ENCODE results near the gene AQP6.
"Not testable (repeated sequence)": the region's sequence is repeated elsewhere in the genome, so short reads cannot be mapped to it uniquely, and the experiment has no call there.

AQP6 gene

GRCh38 chr12:49976557-49976956 is 3.8 kb downstream of the AQP6 start:
- H3K36me3 ChIP-seq (replicated peaks), result no peaks in the 10 kb centered on the region
- no peaks in the 10 kb centered on the region for H3K9me3 ChIP-seq
- in situ Hi-C loops (cut with MboI; ENCODE audit: low sequenced_read_pairs), result no loop called here
- H3K4me1 ChIP-seq, result no peaks in the 10 kb centered on the region
- no peaks in the 10 kb centered on the region for H3K27me3 ChIP-seq (ENCODE audit: low read depth)
- no peak overlapping the region for H3K4me3 ChIP-seq
- no peak for DNase-seq (ENCODE audit: low spot score in 2 of 2)

GRCh38 chr12:49978125-49978524 is 5.4 kb downstream of the AQP6 start:
- Histone ChIP-seq H3K4me1 (no peaks in the 10 kb centered on the region), H3K36me3 (replicated peaks) (no peaks in the 10 kb centered on the region), H3K9me3 (no peaks in the 10 kb centered on the region), H3K4me3 (no peak overlapping the region), H3K27me3 (ENCODE audit: low read depth) (no peaks in the 10 kb centered on the region)
- in situ Hi-C loops (cut with MboI; ENCODE audit: low sequenced_read_pairs), result no loop called here
- DNase-seq (ENCODE audit: low spot score in 2 of 2), result no peak

GRCh38 chr12:49979016-49979586 is 6.4 kb downstream of the AQP6 start:
- no peaks in the 10 kb centered on the region for H3K4me1 ChIP-seq
- in situ Hi-C loops (cut with MboI; ENCODE audit: low sequenced_read_pairs), result no loop called here
- no peaks in the 10 kb centered on the region for H3K27me3 ChIP-seq (ENCODE audit: low read depth)
- H3K4me3 ChIP-seq, result no peak overlapping the region
- H3K9me3 ChIP-seq, result no peaks in the 10 kb centered on the region
- no peak for DNase-seq (ENCODE audit: low spot score in 2 of 2)
- no peaks in the 10 kb centered on the region for H3K36me3 ChIP-seq (replicated peaks)

GRCh38 chr12:49979791-49980190 is 7.0 kb downstream of the AQP6 start:
- H3K9me3 ChIP-seq, result no peaks in the 10 kb centered on the region

GRCh38 chr12:49980501-49981349 is 8.0 kb downstream of the AQP6 start:
- Histone ChIP-seq H3K4me1 (no peaks in the 10 kb centered on the region), H3K27me3 (ENCODE audit: low read depth) (no peaks in the 10 kb centered on the region), H3K36me3 (replicated peaks) (no peaks in the 10 kb centered on the region; the same call in 1 of the 2 replicates), H3K4me3 (no peak overlapping the region), H3K9me3 (no peaks in the 10 kb centered on the region)
- no peak for DNase-seq (ENCODE audit: low spot score in 2 of 2)
- in situ Hi-C loops (cut with MboI; ENCODE audit: low sequenced_read_pairs), result no loop called here

More at GRCh38 chr12:49979791-49980190, 7.0 kb downstream of the AQP6 start:
- no peak for DNase-seq (ENCODE audit: low spot score in 2 of 2)
- H3K4me3 ChIP-seq, result no peak overlapping the region
- H3K4me1 ChIP-seq, result no peaks in the 10 kb centered on the region
- H3K36me3 ChIP-seq (replicated peaks), result no peaks in the 10 kb centered on the region; the same call in 1 of the 2 replicates
- in situ Hi-C loops (cut with MboI; ENCODE audit: low sequenced_read_pairs), result no loop called here
- H3K27me3 ChIP-seq (ENCODE audit: low read depth), result no peaks in the 10 kb centered on the region

- no peak for DNase-seq (ENCODE audit: low spot score in 2 of 2)
- Histone ChIP-seq H3K9me3 (no peaks in the 10 kb centered on the region), H3K4me1 (no peaks in the 10 kb centered on the region), H3K4me3 (no peak overlapping the region), H3K27me3 (ENCODE audit: low read depth) (no peaks in the 10 kb centered on the region), H3K36me3 (replicated peaks) (peaks cover 13% of the 10 kb centered on the region)
- in situ Hi-C loops (cut with MboI; ENCODE audit: low sequenced_read_pairs), result no loop called here
Measured at GRCh38 chr12:49982246-49983087, 9.7 kb downstream of the AQP6 start.

GRCh38 chr12:49983892-49984291 is 11.1 kb downstream of the AQP6 start:
- in situ Hi-C loops (cut with MboI; ENCODE audit: low sequenced_read_pairs), result no loop called here
- no peaks in the 10 kb centered on the region for H3K9me3 ChIP-seq
- H3K4me1 ChIP-seq, result no peaks in the 10 kb centered on the region
- DNase-seq (ENCODE audit: low spot score in 2 of 2), result no peak
- peaks cover 19% of the 10 kb centered on the region for H3K36me3 ChIP-seq (replicated peaks)
- no peaks in the 10 kb centered on the region for H3K27me3 ChIP-seq (ENCODE audit: low read depth)
- no peak overlapping the region for H3K4me3 ChIP-seq

GRCh38 chr12:49984476-49985359 is 12.0 kb downstream of the AQP6 start:
- no peak for DNase-seq (ENCODE audit: low spot score in 2 of 2)
- Histone ChIP-seq H3K4me1 (no peaks in the 10 kb centered on the region), H3K9me3 (no peaks in the 10 kb centered on the region), H3K27me3 (ENCODE audit: low read depth) (no peaks in the 10 kb centered on the region), H3K4me3 (no peak overlapping the region), H3K36me3 (replicated peaks) (peaks cover 24% of the 10 kb centered on the region)
- in situ Hi-C loops (cut with MboI; ENCODE audit: low sequenced_read_pairs), result no loop called here

GRCh38 chr12:49985981-49986380 is 13.2 kb downstream of the AQP6 start:
- peaks cover 37% of the 10 kb centered on the region for H3K36me3 ChIP-seq (replicated peaks)
- no peaks in the 10 kb centered on the region for H3K27me3 ChIP-seq (ENCODE audit: low read depth)
- no peaks in the 10 kb centered on the region for H3K9me3 ChIP-seq
- H3K4me1 ChIP-seq, result no peaks in the 10 kb centered on the region
- DNase-seq (ENCODE audit: low spot score in 2 of 2), result no peak
- no peak overlapping the region for H3K4me3 ChIP-seq
- in situ Hi-C loops (cut with MboI; ENCODE audit: low sequenced_read_pairs), result no loop called here

GRCh38 chr12:49986476-49986875 is 13.7 kb downstream of the AQP6 start:
- H3K36me3 ChIP-seq (replicated peaks), result peaks cover 39% of the 10 kb centered on the region
- H3K9me3 ChIP-seq; H3K27me3 ChIP-seq (ENCODE audit: low read depth); DNase-seq (ENCODE audit: low spot score in 2 of 2); H3K4me3 ChIP-seq; in situ Hi-C loops (cut with MboI; ENCODE audit: low sequenced_read_pairs); H3K4me1 ChIP-seq: not testable (repeated sequence)

- Histone ChIP-seq H3K4me3 (no peak overlapping the region), H3K4me1 (no peaks in the 10 kb centered on the region), H3K36me3 (replicated peaks) (peaks cover 52% of the 10 kb centered on the region), H3K9me3 (no peaks in the 10 kb centered on the region), H3K27me3 (ENCODE audit: low read depth) (no peaks in the 10 kb centered on the region)
- in situ Hi-C loops (cut with MboI; ENCODE audit: low sequenced_read_pairs), result no loop called here
- DNase-seq (ENCODE audit: low spot score in 2 of 2), result no peak
Measured at GRCh38 chr12:49987625-49988303, 15.0 kb downstream of the AQP6 start.

- H3K4me3 ChIP-seq; H3K4me1 ChIP-seq; H3K27me3 ChIP-seq (ENCODE audit: low read depth); H3K9me3 ChIP-seq; in situ Hi-C loops (cut with MboI; ENCODE audit: low sequenced_read_pairs); DNase-seq (ENCODE audit: low spot score in 2 of 2): not testable (repeated sequence)
- H3K36me3 ChIP-seq (replicated peaks), result peaks cover 68% of the 10 kb centered on the region
Measured at GRCh38 chr12:49989400-49989799, 16.7 kb downstream of the AQP6 start.

- H3K4me3 ChIP-seq, result no peak overlapping the region
- no peaks in the 10 kb centered on the region for H3K4me1 ChIP-seq
- peaks cover 77% of the 10 kb centered on the region for H3K36me3 ChIP-seq (replicated peaks)
- no peaks in the 10 kb centered on the region for H3K27me3 ChIP-seq (ENCODE audit: low read depth)
- in situ Hi-C loops (cut with MboI; ENCODE audit: low sequenced_read_pairs), result no loop called here
- H3K9me3 ChIP-seq, result no peaks in the 10 kb centered on the region
- no peak for DNase-seq (ENCODE audit: low spot score in 2 of 2)
Measured at GRCh38 chr12:49990273-49990672, 17.5 kb downstream of the AQP6 start.

Measured in HAP-1 (cell line).